PFSK-1 (cell line): ENCODE data around the gene RPGRIP1L.

ENCODE experiments used
- FOXP2 ChIP-seq: optimal IDR thresholded peaks from 2 replicates; pipeline ENCODE3; 2011; ENCODE audit warnings: borderline replicate concordance, control low read depth, inconsistent platforms; ENCODE audit not compliant: insufficient read depth; ENCODE audit errors: extremely low read length, extremely low read depth
- POLR2AphosphoS5 ChIP-seq: IDR thresholded peaks from 2 replicates; pipeline ENCODE4 v1.6.1; 2012; ENCODE audit warnings: low read depth, mild to moderate bottlenecking, control low read depth, low read length, moderate library complexity
- SIN3A ChIP-seq: IDR thresholded peaks from 2 replicates; pipeline ENCODE4 v1.6.1; 2012; ENCODE audit warnings: mild to moderate bottlenecking, low read length, moderate library complexity, borderline replicate concordance; ENCODE audit not compliant: insufficient read depth
- TAF1 ChIP-seq: IDR thresholded peaks from 2 replicates; pipeline ENCODE4 v1.6.1; 2012; ENCODE audit warnings: low read length, control low read depth, borderline replicate concordance; ENCODE audit not compliant: insufficient read depth
- TF ChIP-seq, protein P1 (sequence below), 2 experiments: IDR thresholded peaks; 2 replicates each; pipeline versions ENCODE4 v1.6.1 to v1.8.0; 2011 to 2012; ENCODE audit warnings: low read depth in 2 of 2, low read length in 2 of 2, control low read depth in 1 of 2, inconsistent platforms in 1 of 2, mild to moderate bottlenecking in 1 of 2, moderate library complexity in 1 of 2; ENCODE audit not compliant: insufficient read depth in 1 of 2

Gene RPGRIP1L

DNA sequence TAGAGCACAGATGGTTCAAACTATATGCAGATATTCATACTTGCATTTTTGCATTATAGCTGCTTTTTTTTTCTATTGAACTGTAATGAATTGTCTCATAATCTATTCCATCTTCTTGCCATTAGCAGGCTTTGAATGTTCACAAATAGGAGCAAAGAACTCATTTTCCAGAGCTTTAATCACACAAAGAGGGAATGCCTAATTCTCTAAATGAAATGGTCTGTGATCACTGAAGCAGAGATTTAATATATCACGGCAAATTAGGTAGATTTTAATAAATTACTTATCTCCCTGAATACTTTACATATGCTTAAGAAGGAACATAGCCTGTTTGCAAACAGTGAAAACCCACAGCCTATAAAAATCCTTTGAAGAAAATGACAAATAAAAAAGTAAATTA lies 103.0 kb downstream of the RPGRIP1L start:
- TF ChIP-seq, protein P1, sequence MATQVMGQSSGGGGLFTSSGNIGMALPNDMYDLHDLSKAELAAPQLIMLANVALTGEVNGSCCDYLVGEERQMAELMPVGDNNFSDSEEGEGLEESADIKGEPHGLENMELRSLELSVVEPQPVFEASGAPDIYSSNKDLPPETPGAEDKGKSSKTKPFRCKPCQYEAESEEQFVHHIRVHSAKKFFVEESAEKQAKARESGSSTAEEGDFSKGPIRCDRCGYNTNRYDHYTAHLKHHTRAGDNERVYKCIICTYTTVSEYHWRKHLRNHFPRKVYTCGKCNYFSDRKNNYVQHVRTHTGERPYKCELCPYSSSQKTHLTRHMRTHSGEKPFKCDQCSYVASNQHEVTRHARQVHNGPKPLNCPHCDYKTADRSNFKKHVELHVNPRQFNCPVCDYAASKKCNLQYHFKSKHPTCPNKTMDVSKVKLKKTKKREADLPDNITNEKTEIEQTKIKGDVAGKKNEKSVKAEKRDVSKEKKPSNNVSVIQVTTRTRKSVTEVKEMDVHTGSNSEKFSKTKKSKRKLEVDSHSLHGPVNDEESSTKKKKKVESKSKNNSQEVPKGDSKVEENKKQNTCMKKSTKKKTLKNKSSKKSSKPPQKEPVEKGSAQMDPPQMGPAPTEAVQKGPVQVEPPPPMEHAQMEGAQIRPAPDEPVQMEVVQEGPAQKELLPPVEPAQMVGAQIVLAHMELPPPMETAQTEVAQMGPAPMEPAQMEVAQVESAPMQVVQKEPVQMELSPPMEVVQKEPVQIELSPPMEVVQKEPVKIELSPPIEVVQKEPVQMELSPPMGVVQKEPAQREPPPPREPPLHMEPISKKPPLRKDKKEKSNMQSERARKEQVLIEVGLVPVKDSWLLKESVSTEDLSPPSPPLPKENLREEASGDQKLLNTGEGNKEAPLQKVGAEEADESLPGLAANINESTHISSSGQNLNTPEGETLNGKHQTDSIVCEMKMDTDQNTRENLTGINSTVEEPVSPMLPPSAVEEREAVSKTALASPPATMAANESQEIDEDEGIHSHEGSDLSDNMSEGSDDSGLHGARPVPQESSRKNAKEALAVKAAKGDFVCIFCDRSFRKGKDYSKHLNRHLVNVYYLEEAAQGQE (IDR thresholded peaks at IDR 0.05; ENCODE audit: insufficient read depth in 1 of 2, low read depth in 2 of 2, low read length in 2 of 2) = no peak
- TF ChIP-seq TAF1 = no peak
- no peak for TF ChIP-seq POLR2AphosphoS5
- no peak for TF ChIP-seq SIN3A
- no peak for TF ChIP-seq FOXP2

DNA sequence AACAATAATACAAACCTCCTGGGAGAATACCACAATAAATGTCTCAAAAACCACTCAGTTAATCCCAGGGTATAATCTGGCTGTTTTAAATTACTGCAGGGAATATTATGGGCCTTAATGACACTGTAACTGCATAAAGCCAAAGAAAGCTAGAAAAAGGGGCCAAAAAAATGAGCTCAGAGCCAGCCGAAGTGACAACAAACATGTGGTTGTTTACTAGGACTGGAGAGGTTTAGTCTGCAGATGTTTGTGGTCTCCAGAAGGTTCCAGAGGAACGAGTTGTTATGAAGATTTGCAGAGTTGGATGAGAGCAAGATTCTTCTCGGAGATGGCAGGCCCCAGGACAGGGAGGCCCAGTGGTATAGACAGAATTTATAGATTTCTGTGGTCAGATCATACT lies 103.5 kb downstream of the RPGRIP1L start:
- TF ChIP-seq POLR2AphosphoS5 (no peak), SIN3A (no peak), FOXP2 (no peak), TAF1 (no peak)
- TF ChIP-seq, protein P1 (IDR thresholded peaks at IDR 0.05; ENCODE audit: insufficient read depth in 1 of 2, low read depth in 2 of 2, low read length in 2 of 2) = no peak

DNA sequence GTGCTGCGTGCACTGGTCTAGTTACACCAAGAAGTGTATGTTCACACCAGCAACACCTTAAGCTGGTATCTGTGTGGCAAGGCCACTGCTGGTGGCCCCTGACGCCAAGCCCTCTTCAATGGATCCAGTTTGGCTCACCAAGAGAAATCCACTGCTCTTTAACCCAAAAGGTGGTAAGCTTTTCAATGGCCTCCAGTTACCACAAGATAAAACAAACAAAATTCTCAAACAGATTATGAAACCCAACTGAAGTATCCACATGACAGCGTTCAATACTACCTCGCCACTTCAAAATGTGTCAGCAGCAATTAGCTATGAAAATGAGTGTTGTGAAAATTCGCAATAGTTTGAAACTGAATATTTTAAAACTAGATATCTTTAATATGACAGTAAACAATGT lies 104.1 kb downstream of the RPGRIP1L start:
- no peak for TF ChIP-seq SIN3A
- TF ChIP-seq, protein P1 (IDR thresholded peaks at IDR 0.05; ENCODE audit: insufficient read depth in 1 of 2, low read depth in 2 of 2, low read length in 2 of 2) = no peak
- no peak for TF ChIP-seq TAF1
- no peak for TF ChIP-seq FOXP2

DNA sequence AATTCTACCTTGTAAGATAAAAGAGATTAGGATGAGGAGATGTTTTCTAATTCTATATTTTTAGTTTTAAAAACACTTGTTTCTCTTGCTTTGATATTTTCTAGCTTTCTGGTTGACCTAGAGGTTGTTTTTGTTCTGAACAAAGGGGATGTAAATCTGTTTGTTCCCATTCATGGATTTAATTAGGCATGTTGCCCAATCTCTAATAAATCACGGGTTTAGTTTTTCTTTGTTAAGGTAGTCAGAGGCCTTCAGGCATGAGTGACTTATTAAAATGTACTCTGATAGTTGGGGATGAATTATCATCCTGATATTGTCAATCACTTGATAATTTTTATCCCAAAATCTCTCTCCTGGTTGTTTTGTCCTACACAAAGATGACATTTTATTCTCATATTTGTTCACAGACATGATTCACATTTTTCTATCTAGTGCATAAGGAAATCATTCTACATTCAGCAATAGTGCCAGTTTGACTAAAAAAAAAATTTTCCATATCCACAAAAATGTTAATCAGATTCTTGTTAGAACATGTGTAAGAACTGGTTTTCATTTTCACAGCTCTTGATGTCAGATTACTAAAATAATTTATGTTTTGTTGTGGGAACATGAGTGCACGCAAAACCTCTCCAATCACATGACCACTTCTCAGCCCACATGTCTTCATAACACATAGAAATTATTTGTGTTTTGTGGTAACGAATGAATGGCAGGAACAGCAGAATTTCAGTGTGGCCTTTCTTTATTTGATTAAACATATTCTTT lies 105.0 kb downstream of the RPGRIP1L start:
- TF ChIP-seq FOXP2 (no peak), POLR2AphosphoS5 (no peak), SIN3A (no peak), TAF1 (no peak)
- TF ChIP-seq, protein P1 (IDR thresholded peaks at IDR 0.05; ENCODE audit: insufficient read depth in 1 of 2, low read depth in 2 of 2, low read length in 2 of 2) = no peak

DNA sequence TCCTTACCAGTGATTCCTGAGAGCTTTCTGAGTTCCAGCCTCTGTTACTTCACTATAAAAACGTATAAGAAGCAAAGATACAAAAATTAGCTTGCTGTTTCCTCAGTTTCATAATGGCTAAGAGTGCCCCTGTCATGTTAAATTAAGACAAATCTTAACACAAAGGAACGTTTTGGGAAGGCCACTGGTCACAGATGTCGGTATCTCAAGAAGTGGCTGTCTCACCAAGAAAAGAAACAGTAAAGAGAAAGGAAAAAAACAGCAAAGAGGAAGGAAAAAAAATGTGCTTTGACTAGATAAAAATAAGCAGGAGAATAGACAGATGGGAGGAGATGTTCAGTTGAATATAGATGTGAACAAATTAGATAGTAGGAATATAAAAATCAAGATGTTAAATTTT lies 105.9 kb downstream of the RPGRIP1L start:
- TF ChIP-seq FOXP2 (no peak), POLR2AphosphoS5 (no peak), SIN3A (no peak), TAF1 (no peak)
- TF ChIP-seq, protein P1 (IDR thresholded peaks at IDR 0.05; ENCODE audit: insufficient read depth in 1 of 2, low read depth in 2 of 2, low read length in 2 of 2) = no peak
